GM18519 (cell line): ENCODE data around the gene MT1E.
"Not testable (repeated sequence)": the region's sequence is repeated elsewhere in the genome, so short reads cannot be mapped to it uniquely, and the experiment has no call there.

Source experiments
- ATAC-seq: cut with Tn5 transposase; IDR thresholded peaks from one replicate; pipeline ENCODE4 v1.9.1; 2021; ENCODE audit warnings: mild to moderate bottlenecking, moderate library complexity; ENCODE audit not compliant: unreplicated experiment, low FRiP score

MT1E gene

DNA sequence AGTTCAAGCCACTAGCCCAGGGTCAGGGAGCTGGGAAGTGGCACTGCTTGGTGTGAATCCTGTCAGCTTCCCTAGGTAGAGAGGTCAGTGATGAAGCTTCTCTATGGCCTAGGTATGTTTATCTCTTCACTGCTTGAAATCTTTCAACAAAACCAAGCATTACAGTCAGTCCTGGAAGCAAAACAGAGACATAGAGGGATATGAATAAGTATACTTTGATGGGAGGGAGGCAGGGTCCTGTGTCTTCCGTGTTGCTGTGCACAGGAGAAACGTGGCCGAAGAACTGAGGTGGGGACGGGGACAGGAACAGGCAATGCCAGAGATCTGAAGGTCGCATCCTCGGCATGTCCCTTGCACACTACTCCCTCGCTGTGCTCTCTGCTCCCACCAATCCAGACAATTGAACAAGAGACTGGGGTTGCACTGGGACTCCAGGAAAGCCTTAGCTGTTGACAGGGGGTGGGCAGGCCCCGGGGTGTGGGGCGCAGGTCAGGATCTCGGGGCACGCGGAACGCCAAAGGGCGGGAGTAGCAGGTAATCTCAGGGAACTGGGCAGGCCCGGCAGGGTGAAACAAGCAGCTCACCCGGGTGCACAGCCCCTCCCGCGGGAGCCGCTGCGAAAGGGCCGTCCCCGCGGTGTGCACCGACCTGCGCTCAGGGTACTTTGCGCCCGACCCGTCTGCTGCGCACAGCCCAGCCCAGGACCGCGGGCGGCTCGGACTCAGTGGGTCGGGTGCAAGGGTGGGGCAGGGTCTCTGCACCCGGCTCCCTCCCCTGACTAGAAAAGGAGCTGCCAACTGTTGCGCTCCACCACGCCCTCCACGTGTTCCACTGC, 43.6 kb downstream of the MT1E start, which contains the start of gene MT1H:
Gene MT1H (plus strand): TSS at position 810 of the 835 bp plus-strand sequence. CDS start 71 bp downstream, outside the sequence.
- no peak for ATAC-seq

DNA sequence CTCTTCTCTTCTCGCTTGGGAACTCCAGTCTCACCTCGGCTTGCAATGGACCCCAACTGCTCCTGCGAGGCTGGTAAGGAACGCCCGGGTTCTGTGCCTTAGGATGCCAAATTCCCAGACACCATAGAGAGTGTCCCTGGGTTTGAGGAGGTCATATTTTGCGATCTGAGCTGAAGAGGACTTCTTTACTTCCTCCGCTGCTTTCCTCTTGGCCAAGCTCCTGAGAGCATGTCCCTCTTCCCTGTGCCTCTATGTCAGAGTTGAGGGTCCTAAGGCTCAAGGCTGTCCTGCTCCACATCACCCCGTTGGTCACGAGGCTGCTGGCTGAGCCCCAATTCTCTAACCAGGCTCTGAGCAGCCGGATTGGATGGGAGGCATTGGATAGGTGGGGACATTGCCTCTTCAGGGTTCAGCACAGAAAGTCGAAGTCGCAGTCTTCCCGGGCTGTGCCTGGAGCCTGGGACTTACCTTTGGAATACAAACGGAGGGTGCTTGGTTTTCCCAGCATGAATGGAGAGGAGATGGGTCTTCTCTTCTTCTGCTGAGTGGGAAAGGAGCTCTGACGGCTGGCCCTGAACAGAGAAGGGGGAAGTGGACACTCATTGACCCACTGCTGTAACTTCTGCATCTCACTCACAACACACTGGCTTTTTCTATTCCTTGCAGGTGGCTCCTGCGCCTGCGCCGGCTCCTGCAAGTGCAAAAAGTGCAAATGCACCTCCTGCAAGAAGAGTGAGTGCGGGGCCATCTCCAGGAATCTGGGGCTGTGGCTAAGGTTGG, 44.4 kb downstream of the MT1E start:
- ATAC-seq = no peak

DNA sequence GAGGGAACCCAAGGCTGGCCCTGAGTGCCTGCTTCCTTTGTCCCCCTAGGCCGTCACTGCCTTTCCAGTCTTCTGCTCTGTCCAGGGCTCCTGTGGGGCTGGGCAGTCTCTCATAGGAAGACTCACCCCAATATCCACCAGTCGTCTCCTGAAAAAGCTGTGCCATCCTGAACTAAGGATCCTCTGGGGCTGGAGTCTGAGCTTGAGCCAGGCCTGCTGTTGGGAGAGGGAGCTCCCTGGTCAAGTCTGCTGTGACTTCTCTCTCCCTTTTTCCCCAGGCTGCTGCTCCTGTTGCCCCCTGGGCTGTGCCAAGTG, 45.0 kb downstream of the MT1E start:
- ATAC-seq = no peak

DNA sequence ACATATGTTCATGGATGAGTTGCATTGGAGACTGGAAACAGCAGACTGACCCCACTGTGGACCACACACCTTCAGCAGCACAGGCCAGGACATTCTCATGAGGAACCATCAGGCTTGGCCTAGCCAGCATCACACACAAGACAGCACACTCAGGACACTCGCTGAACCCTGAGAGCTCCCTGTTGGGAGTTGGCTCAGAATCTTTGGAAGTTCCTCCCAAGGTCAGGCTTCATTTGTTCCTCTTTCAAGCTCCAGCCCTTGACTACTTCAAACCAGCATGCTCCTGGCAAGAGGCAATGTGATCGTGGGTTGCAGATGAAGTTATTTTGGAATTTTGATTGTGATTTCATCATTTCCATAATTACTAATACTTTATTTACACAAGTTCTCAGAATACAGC, 46.1 kb downstream of the MT1E start:
- not testable (repeated sequence) for ATAC-seq

DNA sequence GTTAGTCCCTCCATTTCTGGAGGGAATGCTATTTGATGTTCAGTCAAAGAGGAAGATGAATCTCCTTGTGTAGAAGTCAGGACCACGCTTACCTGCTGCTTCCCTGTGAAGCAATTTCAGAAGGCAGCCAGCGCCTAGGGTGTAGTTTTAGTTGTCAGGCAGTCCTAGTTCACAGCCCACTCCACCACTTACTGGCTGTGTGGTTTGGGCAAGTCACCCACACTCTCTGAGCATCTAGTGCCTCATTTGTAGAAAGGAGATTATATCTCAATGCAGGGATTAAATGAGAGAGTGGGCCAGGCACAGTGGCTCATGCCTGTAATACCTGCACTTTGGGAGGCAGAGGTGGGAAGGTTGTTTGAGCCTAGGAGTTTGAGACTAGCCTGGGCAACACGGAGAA, 46.6 kb downstream of the MT1E start:
- not testable (repeated sequence) for ATAC-seq

DNA sequence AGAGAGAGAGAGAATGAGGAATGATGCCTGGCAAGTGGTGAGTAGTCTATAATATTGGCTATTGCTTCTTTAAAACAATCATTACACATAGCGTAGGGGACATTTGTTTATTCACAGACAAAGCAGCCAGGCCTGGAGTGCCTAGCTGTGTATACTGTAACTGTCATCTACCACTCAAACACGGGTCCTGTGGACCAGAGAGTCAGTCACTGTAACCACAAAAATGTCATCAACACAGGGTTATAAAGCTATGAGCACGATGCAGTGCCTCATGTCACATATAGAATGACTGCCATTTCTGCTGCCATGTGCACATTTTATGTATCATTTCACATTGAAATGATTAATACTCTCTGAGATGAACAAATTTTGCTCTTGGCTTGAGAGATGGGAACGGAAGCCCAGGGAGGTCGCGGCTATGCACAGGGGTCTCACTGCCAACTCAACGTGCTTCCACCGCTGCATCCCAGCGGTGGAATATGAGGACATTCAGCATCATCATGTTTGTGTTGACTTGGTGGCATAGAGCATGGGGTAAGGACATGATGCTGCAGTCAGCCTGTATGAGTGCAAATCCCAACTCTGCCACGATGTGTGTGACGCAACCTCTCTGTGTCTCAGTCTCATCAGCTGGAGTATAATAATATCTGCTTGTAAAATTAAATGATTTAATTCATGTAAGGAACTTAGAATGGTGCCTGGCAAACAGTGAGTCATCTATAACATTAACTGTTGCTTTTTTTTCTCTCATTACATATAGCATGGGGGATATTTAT, 47.4 kb downstream of the MT1E start:
- no peak for ATAC-seq

DNA sequence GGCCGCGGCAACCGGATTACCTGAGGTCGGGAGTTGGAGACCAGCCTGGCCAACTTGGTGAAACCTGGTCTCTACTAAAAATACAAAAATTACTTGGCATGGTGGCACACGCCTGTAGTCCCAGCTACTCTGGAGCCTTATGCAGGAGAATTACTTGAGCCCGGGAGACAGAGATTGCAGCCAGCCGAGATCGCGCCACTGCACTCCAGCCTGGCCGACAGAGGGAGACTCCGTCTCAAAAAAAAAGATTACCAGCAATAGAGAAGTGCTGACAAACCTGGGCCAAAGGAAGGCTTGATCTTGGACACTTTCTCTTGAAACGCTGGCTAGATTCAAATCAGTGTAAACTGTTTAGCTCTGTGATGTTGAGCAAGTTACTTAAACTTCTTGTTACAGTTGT, 48.3 kb downstream of the MT1E start:
- ATAC-seq = no peak

DNA sequence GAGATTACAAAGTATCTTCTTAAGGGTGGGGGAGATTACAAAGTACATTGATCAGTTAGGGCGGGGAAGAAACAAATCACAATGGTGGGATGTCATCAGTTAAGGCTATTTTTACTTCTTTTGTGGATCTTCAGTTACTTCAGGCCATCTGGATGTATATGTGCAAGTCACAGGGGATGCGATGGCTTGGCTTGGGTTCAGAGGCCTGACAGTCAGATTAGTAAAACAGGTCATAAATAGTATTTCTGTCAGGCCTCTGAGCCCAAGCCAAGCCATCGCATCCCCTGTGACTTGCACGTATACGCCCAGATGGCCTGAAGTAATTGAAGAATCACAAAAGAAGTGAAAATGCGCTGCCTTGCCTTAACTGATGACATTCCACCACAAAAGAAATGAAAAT, 49.0 kb downstream of the MT1E start:
- ATAC-seq = not testable (repeated sequence)

DNA sequence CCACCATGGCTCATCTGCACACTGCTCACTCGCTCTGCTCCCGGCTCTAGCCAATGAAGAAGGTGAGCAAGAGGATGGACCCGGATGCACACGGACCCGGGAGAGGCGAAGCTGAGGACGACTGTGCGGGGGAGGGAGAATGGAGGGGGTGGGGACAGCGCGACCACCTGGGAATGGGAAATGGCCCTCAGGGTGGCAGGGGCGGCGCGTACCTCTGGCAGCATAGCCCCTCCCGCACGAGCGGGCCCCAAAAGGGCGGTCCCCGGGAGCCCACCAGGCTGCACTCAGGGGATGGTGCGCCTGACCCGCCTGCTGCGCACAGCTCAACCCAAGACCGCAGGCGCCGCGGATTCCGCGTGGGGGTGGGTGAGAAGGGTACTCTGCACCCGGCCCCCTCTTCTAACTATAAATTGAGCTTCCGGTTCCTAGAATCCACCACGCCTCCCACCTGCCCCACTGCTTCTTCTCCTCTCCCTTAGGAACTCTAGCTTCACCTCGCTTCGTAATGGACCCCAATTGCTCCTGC, 50.2 kb downstream of the MT1E start:
- no peak for ATAC-seq
